ENCODE measurements around the gene CCDC63. TPM values are rescaled to one million over a fixed set of nuclear protein-coding genes. Genes with fewer than 3 reads are reported as not detected.

The CCDC63 gene
- total and polyA plus RNA-seq, 5 donors from 2014 or later = not detected

- H3K4me1 Mint-ChIP-seq = no peaks in the 10 kb centered on the region
- Histone ChIP-seq H3K4me3 (ENCODE audit: low read depth, low read length) (no peak overlapping the region), H3K27me3 (ENCODE audit: control insufficient read depth, insufficient read depth, low read length) (no peaks in the 10 kb centered on the region), H3K27ac (ENCODE audit: insufficient read depth, low read length, poor library complexity, severe bottlenecking) (no peak overlapping the region), H3K9me3 (ENCODE audit: control insufficient read depth in 2 of 2, low read length in 2 of 2) (no peaks in the 10 kb centered on the region), H3K4me1 (ENCODE audit: control insufficient read depth, insufficient read depth, low read length, poor library complexity, severe bottlenecking) (no peaks in the 10 kb centered on the region), H3K36me3 (ENCODE audit: control insufficient read depth, insufficient read depth, low read length) (no peaks in the 10 kb centered on the region)
- no peaks in the 10 kb centered on the region for H3K36me3 Mint-ChIP-seq
- no peaks in the 10 kb centered on the region for H3K9me3 Mint-ChIP-seq
- H3K4me3 Mint-ChIP-seq = no peak overlapping the region
- H3K27ac Mint-ChIP-seq = no peak overlapping the region
- ATAC-seq (ENCODE audit: low read depth in 2 of 2) (no peak), DNase-seq (no peak)
- peaks cover 8% of the 10 kb centered on the region for H3K27me3 Mint-ChIP-seq
Measured at GRCh38 chr12:110923692-110924334, 77.0 kb downstream of the CCDC63 start.

GRCh38 chr12:110927546-110927945, 80.8 kb downstream of the CCDC63 start:
- no peaks in the 10 kb centered on the region for H3K9me3 Mint-ChIP-seq
- H3K4me1 ChIP-seq (ENCODE audit: control insufficient read depth, insufficient read depth, low read length, poor library complexity, severe bottlenecking) = no peaks in the 10 kb centered on the region

GRCh38 chr12:110928700-110929099, 81.9 kb downstream of the CCDC63 start:
- Mint-ChIP-seq H3K27me3 (peaks cover 4% of the 10 kb centered on the region), H3K4me1 (no peaks in the 10 kb centered on the region), H3K27ac (no peak overlapping the region), H3K4me3 (no peak overlapping the region), H3K9me3 (no peaks in the 10 kb centered on the region), H3K36me3 (no peaks in the 10 kb centered on the region)
- H3K4me3 ChIP-seq (ENCODE audit: low read depth, low read length) = no peak overlapping the region
- ATAC-seq (ENCODE audit: low read depth in 2 of 2) (no peak), DNase-seq (no peak)
- H3K27ac ChIP-seq (ENCODE audit: insufficient read depth, low read length, poor library complexity, severe bottlenecking) = no peak overlapping the region
- H3K27me3 ChIP-seq (ENCODE audit: control insufficient read depth, insufficient read depth, low read length) = no peaks in the 10 kb centered on the region
- H3K4me1 ChIP-seq (ENCODE audit: control insufficient read depth, insufficient read depth, low read length, poor library complexity, severe bottlenecking) = no peaks in the 10 kb centered on the region
- H3K9me3 ChIP-seq (ENCODE audit: control insufficient read depth in 2 of 2, low read length in 2 of 2) = no peaks in the 10 kb centered on the region
- no peaks in the 10 kb centered on the region for H3K36me3 ChIP-seq (ENCODE audit: control insufficient read depth, insufficient read depth, low read length)

More at GRCh38 chr12:110927546-110927945, 80.8 kb downstream of the CCDC63 start:
- H3K27me3 ChIP-seq (ENCODE audit: control insufficient read depth, insufficient read depth, low read length) = no peaks in the 10 kb centered on the region
- Mint-ChIP-seq H3K36me3 (no peaks in the 10 kb centered on the region), H3K27me3 (peaks cover 4% of the 10 kb centered on the region), H3K27ac (no peak overlapping the region), H3K4me1 (no peaks in the 10 kb centered on the region), H3K4me3 (no peak overlapping the region)
- no peak overlapping the region for H3K4me3 ChIP-seq (ENCODE audit: low read depth, low read length)
- H3K27ac ChIP-seq (ENCODE audit: insufficient read depth, low read length, poor library complexity, severe bottlenecking) = no peak overlapping the region
- H3K36me3 ChIP-seq (ENCODE audit: control insufficient read depth, insufficient read depth, low read length) = no peaks in the 10 kb centered on the region
- no peaks in the 10 kb centered on the region for H3K9me3 ChIP-seq (ENCODE audit: control insufficient read depth in 2 of 2, low read length in 2 of 2)
- no peak for DNase-seq
- ATAC-seq (ENCODE audit: low read depth in 2 of 2) = no peak

- no peak for DNase-seq
- Mint-ChIP-seq H3K4me1 (no peaks in the 10 kb centered on the region), H3K27ac (no peak overlapping the region), H3K27me3 (peaks cover 5% of the 10 kb centered on the region), H3K4me3 (no peak overlapping the region), H3K9me3 (no peaks in the 10 kb centered on the region), H3K36me3 (no peaks in the 10 kb centered on the region)
- Histone ChIP-seq H3K9me3 (ENCODE audit: control insufficient read depth in 2 of 2, low read length in 2 of 2) (no peaks in the 10 kb centered on the region), H3K4me3 (ENCODE audit: low read depth, low read length) (no peak overlapping the region), H3K4me1 (ENCODE audit: control insufficient read depth, insufficient read depth, low read length, poor library complexity, severe bottlenecking) (no peaks in the 10 kb centered on the region), H3K36me3 (ENCODE audit: control insufficient read depth, insufficient read depth, low read length) (no peaks in the 10 kb centered on the region), H3K27ac (ENCODE audit: insufficient read depth, low read length, poor library complexity, severe bottlenecking) (no peak overlapping the region), H3K27me3 (ENCODE audit: control insufficient read depth, insufficient read depth, low read length) (no peaks in the 10 kb centered on the region)
- ATAC-seq (ENCODE audit: low read depth in 2 of 2) = no peak
Measured at GRCh38 chr12:110929818-110930217, 83.0 kb downstream of the CCDC63 start.

- ATAC-seq (ENCODE audit: low read depth in 2 of 2) (no peak), DNase-seq (no peak)
- Histone ChIP-seq H3K27me3 (ENCODE audit: control insufficient read depth, insufficient read depth, low read length) (no peaks in the 10 kb centered on the region), H3K9me3 (ENCODE audit: control insufficient read depth in 2 of 2, low read length in 2 of 2) (no peaks in the 10 kb centered on the region), H3K36me3 (ENCODE audit: control insufficient read depth, insufficient read depth, low read length) (no peaks in the 10 kb centered on the region), H3K4me3 (ENCODE audit: low read depth, low read length) (no peak overlapping the region), H3K4me1 (ENCODE audit: control insufficient read depth, insufficient read depth, low read length, poor library complexity, severe bottlenecking) (no peaks in the 10 kb centered on the region), H3K27ac (ENCODE audit: insufficient read depth, low read length, poor library complexity, severe bottlenecking) (no peak overlapping the region)
- Mint-ChIP-seq H3K27ac (no peak overlapping the region), H3K4me3 (no peak overlapping the region), H3K4me1 (no peaks in the 10 kb centered on the region), H3K27me3 (peaks cover 5% of the 10 kb centered on the region), H3K36me3 (no peaks in the 10 kb centered on the region), H3K9me3 (no peaks in the 10 kb centered on the region)
Measured at GRCh38 chr12:110930348-110931314, 83.8 kb downstream of the CCDC63 start.

- no peak overlapping the region for H3K4me3 ChIP-seq (ENCODE audit: low read depth, low read length)
- no peaks in the 10 kb centered on the region for H3K36me3 ChIP-seq (ENCODE audit: control insufficient read depth, insufficient read depth, low read length)
- H3K4me1 ChIP-seq (ENCODE audit: control insufficient read depth, insufficient read depth, low read length, poor library complexity, severe bottlenecking) = no peaks in the 10 kb centered on the region
- no peak overlapping the region for H3K27ac ChIP-seq (ENCODE audit: insufficient read depth, low read length, poor library complexity, severe bottlenecking)
- Mint-ChIP-seq H3K4me3 (no peak overlapping the region), H3K4me1 (no peaks in the 10 kb centered on the region), H3K36me3 (no peaks in the 10 kb centered on the region), H3K9me3 (no peaks in the 10 kb centered on the region), H3K27me3 (peaks cover 5% of the 10 kb centered on the region), H3K27ac (no peak overlapping the region)
- no peaks in the 10 kb centered on the region for H3K27me3 ChIP-seq (ENCODE audit: control insufficient read depth, insufficient read depth, low read length)
- ATAC-seq (ENCODE audit: low read depth in 2 of 2) (no peak), DNase-seq (no peak)
- no peaks in the 10 kb centered on the region for H3K9me3 ChIP-seq (ENCODE audit: control insufficient read depth in 2 of 2, low read length in 2 of 2)
Measured at GRCh38 chr12:110931315-110931728, 84.5 kb downstream of the CCDC63 start.

GRCh38 chr12:110932046-110932445, 85.3 kb downstream of the CCDC63 start:
- Histone ChIP-seq H3K27ac (ENCODE audit: insufficient read depth, low read length, poor library complexity, severe bottlenecking) (no peak overlapping the region), H3K27me3 (ENCODE audit: control insufficient read depth, insufficient read depth, low read length) (no peaks in the 10 kb centered on the region), H3K9me3 (ENCODE audit: control insufficient read depth in 2 of 2, low read length in 2 of 2) (no peaks in the 10 kb centered on the region), H3K36me3 (ENCODE audit: control insufficient read depth, insufficient read depth, low read length) (no peaks in the 10 kb centered on the region), H3K4me1 (ENCODE audit: control insufficient read depth, insufficient read depth, low read length, poor library complexity, severe bottlenecking) (peaks cover 3% of the 10 kb centered on the region), H3K4me3 (ENCODE audit: low read depth, low read length) (no peak overlapping the region)
- Mint-ChIP-seq H3K27me3 (peaks cover 6% of the 10 kb centered on the region), H3K27ac (no peak overlapping the region), H3K4me1 (peaks cover 0 to 3% (median 0%) of the 10 kb centered on the region in 4 donors), H3K4me3 (no peak overlapping the region), H3K9me3 (no peaks in the 10 kb centered on the region), H3K36me3 (no peaks in the 10 kb centered on the region)
- ATAC-seq (ENCODE audit: low read depth in 2 of 2) = no peak
- DNase-seq = no peak

All from CD4-positive, CD25-positive, alpha-beta regulatory T cell (primary cell).